Measurements from ENCODE around the gene ANXA11.

DNA sequence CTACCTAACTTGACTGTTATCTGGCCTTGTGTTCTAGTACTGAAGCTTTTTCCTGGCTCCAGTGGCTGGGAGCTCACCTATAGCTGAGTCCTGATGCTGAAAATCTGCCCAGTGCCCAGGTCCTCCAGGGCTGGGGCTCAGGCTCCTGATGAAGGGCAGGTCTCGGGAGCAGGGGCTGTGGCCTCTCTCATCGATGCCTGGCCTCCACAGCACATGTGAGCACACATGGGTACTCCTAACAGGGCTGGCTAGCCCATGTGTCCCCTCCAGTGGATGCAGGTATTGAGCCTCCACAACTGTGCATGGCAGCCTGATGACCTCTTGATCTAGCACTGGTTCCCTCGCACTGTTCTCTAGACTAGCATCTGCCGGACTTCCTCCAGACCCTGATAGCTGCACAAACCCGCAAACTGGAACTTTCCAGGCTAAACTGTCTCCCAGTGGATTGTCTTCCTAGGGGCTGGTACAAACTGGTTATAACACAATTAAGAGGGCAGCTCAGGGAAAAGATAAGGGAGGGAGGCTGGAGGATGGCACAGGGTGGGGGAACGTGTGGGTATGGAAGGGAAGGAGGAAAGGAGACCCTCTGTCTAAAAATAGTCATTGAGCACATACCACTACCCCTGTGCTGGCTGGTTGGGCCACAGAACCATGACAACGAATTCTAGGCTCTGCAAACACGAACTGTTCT is 37.7 kb downstream of the ANXA11 start:
- TF ChIP-seq MAX (IDR thresholded peaks at IDR 0.05; ENCODE audit: low read depth, low read length): no peak
- no peak for TF ChIP-seq CTCF (IDR thresholded peaks at IDR 0.05; ENCODE audit: low read depth, low read length)
- no peak for TF ChIP-seq POLR2A (IDR thresholded peaks at IDR 0.05; ENCODE audit: extremely low read depth, insufficient read length)
- no peak for TF ChIP-seq MYC (IDR thresholded peaks at IDR 0.05; ENCODE audit: low read depth, low read length)
